Liver (tissue), 9 donors: ENCODE results near the gene TFE3. TPM values are rescaled to one million over a fixed set of nuclear protein-coding genes. Genes with fewer than 3 reads are reported as not detected.
A peak's percentile ranks its signal among the peaks of the same experiment; 100 is the strongest.

Experiments
- DNase-seq: peaks from one replicate; pipeline ENCODE4 v3.0.0-alpha.2; 2017; ENCODE audit warnings: low spot score
- H3K27ac ChIP-seq, 2 donors: one replicate each; pipeline ENCODE4 v1.7.0; 2013; ENCODE audit warnings: inconsistent platforms in 2 of 2, low read length in 2 of 2, control low read depth in 1 of 2, low read depth in 1 of 2, mild to moderate bottlenecking in 1 of 2
- H3K27me3 ChIP-seq, 4 donors: one replicate each; pipeline versions ENCODE4 v1.6.1 to v1.7.0; 2013; ENCODE audit warnings: low read length in 3 of 4, inconsistent platforms in 1 of 4, mild to moderate bottlenecking in 1 of 4, moderate library complexity in 1 of 4; ENCODE audit not compliant: control insufficient read depth in 4 of 4, insufficient read depth in 4 of 4
- H3K36me3 ChIP-seq, 4 donors: one replicate each; pipeline versions ENCODE4 v1.6.1 to v1.7.0; 2013; ENCODE audit warnings: low read length in 3 of 4, mild to moderate bottlenecking in 3 of 4, low read depth in 1 of 4, moderate library complexity in 1 of 4; ENCODE audit not compliant: control insufficient read depth in 4 of 4, insufficient read depth in 3 of 4
- H3K4me1 ChIP-seq, 4 donors: one replicate each; pipeline versions ENCODE4 v1.6.1 to v1.7.0; 2013; ENCODE audit warnings: low read length in 3 of 4, mild to moderate bottlenecking in 3 of 4, moderate library complexity in 1 of 4; ENCODE audit not compliant: control insufficient read depth in 4 of 4, insufficient read depth in 4 of 4
- H3K4me3 ChIP-seq, 3 donors: one replicate each; pipeline versions ENCODE4 v1.6.1 to v1.7.0; 2013; ENCODE audit warnings: low read length in 3 of 3, control low read depth in 1 of 3, low read depth in 1 of 3, mild to moderate bottlenecking in 1 of 3
- H3K9ac ChIP-seq, 2 donors: one replicate each; pipeline ENCODE4 v1.7.0; 2013; ENCODE audit warnings: low read length in 2 of 2, mild to moderate bottlenecking in 2 of 2, moderate library complexity in 2 of 2, control low read depth in 1 of 2, low read depth in 1 of 2
- H3K9me3 ChIP-seq, 4 donors: one replicate each; pipeline versions ENCODE4 v1.6.1 to v1.7.0; 2013; ENCODE audit warnings: low read length in 3 of 4; ENCODE audit not compliant: control insufficient read depth in 4 of 4
- EGR1 ChIP-seq, 2 donors: IDR thresholded peaks; 2 replicates each; pipeline ENCODE4 v1.6.1; 2016 to 2018; ENCODE audit warnings: antibody characterized with exemption in 2 of 2, low read depth in 2 of 2
- FOXA1 ChIP-seq: IDR thresholded peaks from 2 replicates; pipeline ENCODE4 v1.6.1; 2016; ENCODE audit warnings: antibody characterized with exemption
- FOXA2 ChIP-seq: IDR thresholded peaks from 2 replicates; pipeline ENCODE4 v1.6.1; 2016; ENCODE audit warnings: antibody characterized with exemption
- GABPA ChIP-seq, 2 donors: IDR thresholded peaks in 1 of 2; conservative IDR thresholded peaks in 1 of 2; 2 replicates each; pipeline ENCODE4 v1.6.1; 2016; ENCODE audit warnings: antibody characterized with exemption in 2 of 2, mild to moderate bottlenecking in 1 of 2, moderate library complexity in 1 of 2
- HNF4A ChIP-seq, 2 donors: conservative IDR thresholded peaks; 2 replicates each; pipeline ENCODE4 v1.6.1; 2016; ENCODE audit warnings: antibody characterized with exemption in 2 of 2, mild to moderate bottlenecking in 2 of 2
- HNF4G ChIP-seq: IDR thresholded peaks from 2 replicates; pipeline ENCODE4 v1.6.1; 2016; ENCODE audit warnings: antibody characterized with exemption
- JUND ChIP-seq, 2 donors: IDR thresholded peaks; 2 replicates each; pipeline ENCODE4 v1.6.1; 2016; ENCODE audit warnings: antibody characterized with exemption in 2 of 2
- NR2F2 ChIP-seq: IDR thresholded peaks from 2 replicates; pipeline ENCODE4 v1.6.1; 2016; ENCODE audit warnings: antibody characterized with exemption
- RAD21 ChIP-seq, 2 donors: IDR thresholded peaks; 2 replicates each; pipeline ENCODE4 v1.6.1; 2016; ENCODE audit warnings: antibody characterized with exemption in 2 of 2, mild to moderate bottlenecking in 2 of 2
- RXRA ChIP-seq, 2 donors: IDR thresholded peaks; 2 replicates each; pipeline ENCODE4 v1.6.1; 2017 to 2018; ENCODE audit warnings: antibody characterized with exemption in 2 of 2, mild to moderate bottlenecking in 1 of 2
- SP1 ChIP-seq: IDR thresholded peaks from 2 replicates; pipeline ENCODE4 v1.6.1; 2018; ENCODE audit warnings: antibody characterized with exemption, mild to moderate bottlenecking
- TAF1 ChIP-seq: conservative IDR thresholded peaks from 2 replicates; pipeline ENCODE4 v1.6.1; 2016; ENCODE audit warnings: antibody characterized with exemption, mild to moderate bottlenecking
- YY1 ChIP-seq: IDR thresholded peaks from 2 replicates; pipeline ENCODE4 v1.6.1; 2016; ENCODE audit warnings: antibody characterized with exemption, mild to moderate bottlenecking
- WGBS: extraction: QIAGEN DNeasy Blood & Tissue Kit; methylation state at CpG from one replicate; pipeline ENCODE4 v1.1.7; 2013; 5-methylcytosine and 5-hydroxymethylcytosine counted together
- polyA plus RNA-seq, 2 donors: library from polyadenylated mRNA; stranded (reverse) in 1 of 2; unstranded in 1 of 2; fragments of 200-250 nt in 1 of 2; fragments of >200 nt in 1 of 2; fragmentation: Nextera tagmentation in 1 of 2; extraction: Ambion mirVana in 1 of 2; gene quantifications; one replicate each; pipeline versions ENCODE4 v1.2.1 to v1.2.3, GENCODE V29; 2013 to 2015
- total RNA-seq, 2 donors: library from RNA; depleted of rRNA; stranded (reverse); fragments of >200 nt; gene quantifications; one replicate each; pipeline ENCODE4 v1.2.3, GENCODE V29; 2014
- TF ChIP-seq, protein P1 (sequence below): IDR thresholded peaks from 2 replicates; pipeline ENCODE4 v1.6.1; 2016; ENCODE audit warnings: antibody characterized with exemption, mild to moderate bottlenecking
- TF ChIP-seq, protein P2 (sequence below): fragments of 150-350 bp; IDR thresholded peaks from 2 replicates; pipeline ENCODE4 v1.5.1; 2017; ENCODE audit warnings: improper control_type of control experiment, low read depth, low read length; ENCODE audit not compliant: missing input control
- TF ChIP-seq, protein P3 (sequence below): IDR thresholded peaks from 2 replicates; pipeline ENCODE4 v1.6.1; 2016; ENCODE audit warnings: antibody characterized with exemption
- TF ChIP-seq, protein P4 (sequence below): IDR thresholded peaks from 2 replicates; pipeline ENCODE4 v1.6.1; 2016; ENCODE audit warnings: antibody characterized with exemption
- TF ChIP-seq, protein P5 (sequence below): IDR thresholded peaks from 2 replicates; pipeline ENCODE4 v1.6.1; 2016; ENCODE audit warnings: antibody characterized with exemption
- donor health status: healthy.
- donor health status: healthy.
- donor health status: healthy.
- donor health status: healthy.
- donor health status: healthy.

TFE3 gene
- total and polyA plus RNA-seq, 4 donors, result 8.6 to 22.4 (median 13.3) TPM

DNA sequence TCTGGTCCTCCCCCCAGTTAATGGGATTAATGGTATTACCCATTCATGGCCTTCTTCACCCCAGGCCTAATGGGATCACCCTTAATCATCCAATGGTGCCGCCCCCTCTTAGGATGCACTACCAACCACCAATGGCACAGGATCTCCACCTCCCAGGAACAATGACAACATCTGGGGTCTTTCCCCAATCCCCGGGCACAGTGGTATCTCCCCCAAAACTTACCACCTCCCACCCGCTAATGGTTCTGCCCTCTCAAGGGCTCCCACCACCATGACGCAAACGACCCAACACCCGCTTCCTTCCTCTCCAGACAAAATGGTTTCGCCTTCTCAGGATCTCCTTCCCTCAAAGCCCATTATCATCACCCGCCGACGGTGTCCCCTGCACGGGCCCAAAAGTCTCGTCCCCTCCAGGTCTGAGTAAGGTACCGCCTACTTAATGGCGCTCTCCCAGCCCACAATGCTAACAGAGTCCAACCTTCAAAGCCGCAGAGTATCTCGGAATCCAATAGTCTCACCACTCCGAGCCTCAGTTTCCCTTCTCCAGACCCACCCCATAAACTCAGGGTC is 41.6 kb downstream of the TFE3 start:
- Histone ChIP-seq H3K4me1 (peaks cover 1 to 8% (median 5%) of the 10 kb centered on the region in 4 donors), H3K36me3 (peaks cover 3 to 9% (median 8%) of the 10 kb centered on the region in 4 donors), H3K27ac (peak overlapping the region; percentile 74), H3K4me3 (peak overlapping the region; percentile 58 to 97 (median 71)), H3K9me3 (no peaks in the 10 kb centered on the region), H3K9ac (peak overlapping the region; percentile 58 to 79), H3K27me3 (no peaks in the 10 kb centered on the region)
- WGBS, result 2% methylated on average over 17 of the region's 17 CpGs
- no peak for DNase-seq
- TF ChIP-seq SP1 (no peak), FOXA2 (no peak), FOXA1 (no peak), EGR1 (IDR thresholded peaks at IDR 0.05; ENCODE audit: low read depth in 2 of 2) (no peak), GABPA (IDR thresholded peaks at IDR 0.05 in 1 of 2, conservative IDR thresholded peaks at IDR 0.05 in 1 of 2) (no peak)
- TF ChIP-seq, protein P1, sequence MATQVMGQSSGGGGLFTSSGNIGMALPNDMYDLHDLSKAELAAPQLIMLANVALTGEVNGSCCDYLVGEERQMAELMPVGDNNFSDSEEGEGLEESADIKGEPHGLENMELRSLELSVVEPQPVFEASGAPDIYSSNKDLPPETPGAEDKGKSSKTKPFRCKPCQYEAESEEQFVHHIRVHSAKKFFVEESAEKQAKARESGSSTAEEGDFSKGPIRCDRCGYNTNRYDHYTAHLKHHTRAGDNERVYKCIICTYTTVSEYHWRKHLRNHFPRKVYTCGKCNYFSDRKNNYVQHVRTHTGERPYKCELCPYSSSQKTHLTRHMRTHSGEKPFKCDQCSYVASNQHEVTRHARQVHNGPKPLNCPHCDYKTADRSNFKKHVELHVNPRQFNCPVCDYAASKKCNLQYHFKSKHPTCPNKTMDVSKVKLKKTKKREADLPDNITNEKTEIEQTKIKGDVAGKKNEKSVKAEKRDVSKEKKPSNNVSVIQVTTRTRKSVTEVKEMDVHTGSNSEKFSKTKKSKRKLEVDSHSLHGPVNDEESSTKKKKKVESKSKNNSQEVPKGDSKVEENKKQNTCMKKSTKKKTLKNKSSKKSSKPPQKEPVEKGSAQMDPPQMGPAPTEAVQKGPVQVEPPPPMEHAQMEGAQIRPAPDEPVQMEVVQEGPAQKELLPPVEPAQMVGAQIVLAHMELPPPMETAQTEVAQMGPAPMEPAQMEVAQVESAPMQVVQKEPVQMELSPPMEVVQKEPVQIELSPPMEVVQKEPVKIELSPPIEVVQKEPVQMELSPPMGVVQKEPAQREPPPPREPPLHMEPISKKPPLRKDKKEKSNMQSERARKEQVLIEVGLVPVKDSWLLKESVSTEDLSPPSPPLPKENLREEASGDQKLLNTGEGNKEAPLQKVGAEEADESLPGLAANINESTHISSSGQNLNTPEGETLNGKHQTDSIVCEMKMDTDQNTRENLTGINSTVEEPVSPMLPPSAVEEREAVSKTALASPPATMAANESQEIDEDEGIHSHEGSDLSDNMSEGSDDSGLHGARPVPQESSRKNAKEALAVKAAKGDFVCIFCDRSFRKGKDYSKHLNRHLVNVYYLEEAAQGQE, result no peak
- TF ChIP-seq, protein P2, sequence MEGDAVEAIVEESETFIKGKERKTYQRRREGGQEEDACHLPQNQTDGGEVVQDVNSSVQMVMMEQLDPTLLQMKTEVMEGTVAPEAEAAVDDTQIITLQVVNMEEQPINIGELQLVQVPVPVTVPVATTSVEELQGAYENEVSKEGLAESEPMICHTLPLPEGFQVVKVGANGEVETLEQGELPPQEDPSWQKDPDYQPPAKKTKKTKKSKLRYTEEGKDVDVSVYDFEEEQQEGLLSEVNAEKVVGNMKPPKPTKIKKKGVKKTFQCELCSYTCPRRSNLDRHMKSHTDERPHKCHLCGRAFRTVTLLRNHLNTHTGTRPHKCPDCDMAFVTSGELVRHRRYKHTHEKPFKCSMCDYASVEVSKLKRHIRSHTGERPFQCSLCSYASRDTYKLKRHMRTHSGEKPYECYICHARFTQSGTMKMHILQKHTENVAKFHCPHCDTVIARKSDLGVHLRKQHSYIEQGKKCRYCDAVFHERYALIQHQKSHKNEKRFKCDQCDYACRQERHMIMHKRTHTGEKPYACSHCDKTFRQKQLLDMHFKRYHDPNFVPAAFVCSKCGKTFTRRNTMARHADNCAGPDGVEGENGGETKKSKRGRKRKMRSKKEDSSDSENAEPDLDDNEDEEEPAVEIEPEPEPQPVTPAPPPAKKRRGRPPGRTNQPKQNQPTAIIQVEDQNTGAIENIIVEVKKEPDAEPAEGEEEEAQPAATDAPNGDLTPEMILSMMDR, result no peak

DNA sequence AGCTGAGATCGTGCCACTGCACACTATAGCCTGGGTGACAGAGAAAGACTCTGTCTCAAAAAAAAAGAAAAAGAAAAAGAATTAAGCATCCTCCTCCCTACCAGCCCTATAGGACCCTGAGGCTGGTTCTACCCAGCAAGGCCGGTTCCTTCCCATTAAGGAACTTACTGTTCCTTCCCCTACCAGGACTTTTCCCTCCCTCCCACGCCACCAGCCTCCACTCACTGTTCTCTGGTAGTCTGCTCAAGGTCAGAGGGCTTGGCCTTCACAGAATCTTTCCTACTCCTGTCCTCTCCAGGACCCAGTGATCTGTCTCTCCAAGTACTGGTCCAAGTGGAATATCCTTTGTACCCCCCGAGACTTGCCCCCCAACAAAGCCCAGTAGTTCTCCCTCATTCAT is 42.5 kb downstream of the TFE3 start:
- H3K9ac ChIP-seq, result no peak overlapping the region
- H3K9me3 ChIP-seq, result no peaks in the 10 kb centered on the region
- WGBS, result 95% methylated on average over 4 of the region's 4 CpGs
- H3K27ac ChIP-seq, result no peak overlapping the region
- no peak overlapping the region for H3K4me3 ChIP-seq
- no peak for DNase-seq
- peaks cover 5 to 9% (median 8%) of the 10 kb centered on the region in 4 donors for H3K36me3 ChIP-seq
- H3K4me1 ChIP-seq, result peaks cover 1 to 8% (median 5%) of the 10 kb centered on the region in 4 donors
- H3K27me3 ChIP-seq, result no peaks in the 10 kb centered on the region
- TF ChIP-seq, protein P3, sequence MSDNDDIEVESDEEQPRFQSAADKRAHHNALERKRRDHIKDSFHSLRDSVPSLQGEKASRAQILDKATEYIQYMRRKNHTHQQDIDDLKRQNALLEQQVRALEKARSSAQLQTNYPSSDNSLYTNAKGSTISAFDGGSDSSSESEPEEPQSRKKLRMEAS, result no peak
- TF ChIP-seq FOXA1 (no peak), GABPA (IDR thresholded peaks at IDR 0.05 in 1 of 2, conservative IDR thresholded peaks at IDR 0.05 in 1 of 2) (no peak), HNF4G (no peak), RAD21 (IDR thresholded peaks at IDR 0.05) (no peak), RXRA (IDR thresholded peaks at IDR 0.05) (no peak), TAF1 (no peak), FOXA2 (no peak), YY1 (no peak), NR2F2 (no peak), HNF4A (conservative IDR thresholded peaks at IDR 0.05) (no peak), EGR1 (IDR thresholded peaks at IDR 0.05; ENCODE audit: low read depth in 2 of 2) (no peak), JUND (IDR thresholded peaks at IDR 0.05) (no peak), SP1 (no peak)
- TF ChIP-seq, protein P1, result no peak
- TF ChIP-seq, protein P2, result no peak
- TF ChIP-seq, protein P4, sequence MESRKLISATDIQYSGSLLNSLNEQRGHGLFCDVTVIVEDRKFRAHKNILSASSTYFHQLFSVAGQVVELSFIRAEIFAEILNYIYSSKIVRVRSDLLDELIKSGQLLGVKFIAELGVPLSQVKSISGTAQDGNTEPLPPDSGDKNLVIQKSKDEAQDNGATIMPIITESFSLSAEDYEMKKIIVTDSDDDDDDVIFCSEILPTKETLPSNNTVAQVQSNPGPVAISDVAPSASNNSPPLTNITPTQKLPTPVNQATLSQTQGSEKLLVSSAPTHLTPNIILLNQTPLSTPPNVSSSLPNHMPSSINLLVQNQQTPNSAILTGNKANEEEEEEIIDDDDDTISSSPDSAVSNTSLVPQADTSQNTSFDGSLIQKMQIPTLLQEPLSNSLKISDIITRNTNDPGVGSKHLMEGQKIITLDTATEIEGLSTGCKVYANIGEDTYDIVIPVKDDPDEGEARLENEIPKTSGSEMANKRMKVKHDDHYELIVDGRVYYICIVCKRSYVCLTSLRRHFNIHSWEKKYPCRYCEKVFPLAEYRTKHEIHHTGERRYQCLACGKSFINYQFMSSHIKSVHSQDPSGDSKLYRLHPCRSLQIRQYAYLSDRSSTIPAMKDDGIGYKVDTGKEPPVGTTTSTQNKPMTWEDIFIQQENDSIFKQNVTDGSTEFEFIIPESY, result no peak
- TF ChIP-seq, protein P5, sequence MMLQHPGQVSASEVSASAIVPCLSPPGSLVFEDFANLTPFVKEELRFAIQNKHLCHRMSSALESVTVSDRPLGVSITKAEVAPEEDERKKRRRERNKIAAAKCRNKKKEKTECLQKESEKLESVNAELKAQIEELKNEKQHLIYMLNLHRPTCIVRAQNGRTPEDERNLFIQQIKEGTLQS, result no peak
